ENCODE data around the gene FGF18.

- TF ChIP-seq CTCF (IDR thresholded peaks at IDR 0.05) (no peak), POLR2A (IDR thresholded peaks at IDR 0.05) (no peak), EP300 (IDR thresholded peaks at IDR 0.05) (no peak)
Observed at GRCh38 chr5:171433352-171433698, 13.9 kb downstream of the FGF18 start.
